IMR-90 (cell line): ENCODE measurements around the gene TMEM120A. TPM values are rescaled to one million over a fixed set of nuclear protein-coding genes. Genes with fewer than 3 reads are reported as not detected.

Experiments
- microRNA-seq, 2 experiments: library from miRNA; stranded (forward) in 1 of 2; unstranded in 1 of 2; fragments of 10-50 nt in 1 of 2; fragments of <30 nt in 1 of 2; gene quantifications in 1 of 2; microRNA quantifications in 1 of 2; one replicate each; pipeline versions ENCODE3 to v1.1.0; 2013 to 2020; ENCODE audit not compliant: insufficient read depth in 1 of 2, insufficient read length in 1 of 2, unreplicated experiment in 1 of 2
- polyA plus RNA-seq, 3 experiments: library from polyadenylated mRNA; depleted of rRNA; stranded (reverse); fragments of >200 nt; gene quantifications; 2 replicates each; pipeline ENCODE4 v1.2.3, GENCODE V29; 2012; ENCODE audit warnings: low replicate concordance in 1 of 3
- small RNA-seq, 5 experiments: library from RNA; depleted of rRNA; stranded (forward); fragments of <200 nt; gene quantifications; one replicate each; pipeline ENCODE3, GENCODE V24; 2012
- total RNA-seq: library from RNA; depleted of rRNA; stranded (reverse); fragments of >200 nt; gene quantifications from 2 replicates; pipeline ENCODE4 v1.2.3, GENCODE V29; 2012; rRNA removed

TMEM120A gene
- total and polyA plus RNA-seq, 2 of the 4 experiments (the other 2 are of a cell fraction) = 32.1 to 39.3 TPM

Small RNA genes lying within 50 kb of the gene (microRNA-seq; reads per million reads assigned to microRNA genes)
- not detected for gene SNORA14A (ENCODE audit: insufficient read depth, insufficient read length)

Small RNA genes lying within 50 kb of the gene (small RNA-seq; reads per million reads assigned to genes)
- gene SNORA14A = 0 to 25.9 (median 0.89) reads per million in 5 experiments

Other genes with a start within 250 kb of the TMEM120A start
- not detected in 2 replicates for gene CCL26, start 222.4 kb downstream of the TMEM120A start, total RNA-seq
- gene CCL26, start 222.4 kb downstream of the TMEM120A start, polyA plus RNA-seq (2012; rRNA removed) = not detected in 2 replicates
- gene CCL24, start 180.8 kb downstream of the TMEM120A start, total RNA-seq = not detected in 2 replicates
- not detected in 2 replicates for gene CCL24, start 180.8 kb downstream of the TMEM120A start, polyA plus RNA-seq (2012; rRNA removed)
- 9.7 and 10.8 TPM in 2 replicates for gene RHBDD2, start 115.6 kb downstream of the TMEM120A start, total RNA-seq
- 42.4 and 47.5 TPM in 2 replicates for gene RHBDD2, start 115.6 kb downstream of the TMEM120A start, polyA plus RNA-seq (2012; rRNA removed)
- gene POR, start 79.4 kb downstream of the TMEM120A start, total RNA-seq = 25.3 and 25.5 TPM in 2 replicates
- 42.2 and 60.4 TPM in 2 replicates for gene POR, start 79.4 kb downstream of the TMEM120A start, polyA plus RNA-seq (2012; rRNA removed)
- 70.0 and 73.8 TPM in 2 replicates for gene STYXL1, start 53.4 kb upstream of the TMEM120A start, total RNA-seq
- 53.9 and 66.1 TPM in 2 replicates for gene STYXL1, start 53.4 kb upstream of the TMEM120A start, polyA plus RNA-seq (2012; rRNA removed)
- gene MDH2, start 53.5 kb upstream of the TMEM120A start, total RNA-seq = 55.4 and 56.1 TPM in 2 replicates
- gene MDH2, start 53.5 kb upstream of the TMEM120A start, polyA plus RNA-seq (2012; rRNA removed) = 206 and 232 TPM in 2 replicates
- 0.18 and 0.28 TPM in 2 replicates for gene SRRM3, start 207.3 kb upstream of the TMEM120A start, total RNA-seq
- gene SRRM3, start 207.3 kb upstream of the TMEM120A start, polyA plus RNA-seq (2012; rRNA removed) = 2.5 and 2.7 TPM in 2 replicates